ENCODE measurements around the gene TBC1D22A. TPM values are rescaled to one million over a fixed set of nuclear protein-coding genes. Genes with fewer than 3 reads are reported as not detected.

The TBC1D22A gene
- polyA plus RNA-seq, 2 donors: 15.1 to 17.4 TPM

DNA sequence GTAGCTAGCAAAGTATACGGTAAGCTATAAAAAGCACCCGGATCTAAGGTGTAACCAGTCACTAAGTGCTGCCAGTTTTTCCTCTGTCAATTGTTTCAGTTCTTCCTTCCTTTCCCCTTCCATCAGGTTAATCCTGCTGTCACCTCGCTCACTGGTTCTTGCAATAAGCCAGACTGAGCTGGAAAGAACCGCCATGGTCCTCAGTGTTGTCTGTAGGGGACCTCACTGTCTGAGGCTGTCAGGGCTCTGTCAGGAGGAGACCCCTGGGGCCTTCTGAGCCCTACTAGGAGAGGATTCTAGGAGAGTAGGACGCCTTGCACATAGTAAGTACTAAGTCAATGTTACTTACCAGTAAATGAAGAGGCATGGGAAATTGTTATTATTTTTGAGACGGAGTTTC, 1.4 kb upstream of the TBC1D22A start:
- Histone ChIP-seq H3K9me3 (ENCODE audit: control insufficient read depth in 2 of 2, insufficient read depth in 1 of 2, low read depth in 1 of 2, low read length in 1 of 2) (no peaks in the 10 kb centered on the region), H3K36me3 (ENCODE audit: control insufficient read depth in 2 of 2, insufficient read depth in 2 of 2, low read length in 1 of 2) (no peaks in the 10 kb centered on the region), H3K27me3 (ENCODE audit: control insufficient read depth in 1 of 2, insufficient read depth in 2 of 2, low read length in 2 of 2) (no peaks in the 10 kb centered on the region), H3K27ac (ENCODE audit: low read depth in 2 of 2, low read length in 1 of 2) (no peak overlapping the region), H3K4me3 (ENCODE audit: low read depth in 1 of 2, low read length in 2 of 2) (no peak overlapping the region), H3K4me1 (ENCODE audit: control insufficient read depth in 2 of 2, insufficient read depth in 2 of 2, low read length in 1 of 2) (peaks cover 0 to 4% of the 10 kb centered on the region in 2 donors)
- WGBS, 2 donors: 66 to 69% methylated on average over 6 of the region's 6 CpGs

DNA sequence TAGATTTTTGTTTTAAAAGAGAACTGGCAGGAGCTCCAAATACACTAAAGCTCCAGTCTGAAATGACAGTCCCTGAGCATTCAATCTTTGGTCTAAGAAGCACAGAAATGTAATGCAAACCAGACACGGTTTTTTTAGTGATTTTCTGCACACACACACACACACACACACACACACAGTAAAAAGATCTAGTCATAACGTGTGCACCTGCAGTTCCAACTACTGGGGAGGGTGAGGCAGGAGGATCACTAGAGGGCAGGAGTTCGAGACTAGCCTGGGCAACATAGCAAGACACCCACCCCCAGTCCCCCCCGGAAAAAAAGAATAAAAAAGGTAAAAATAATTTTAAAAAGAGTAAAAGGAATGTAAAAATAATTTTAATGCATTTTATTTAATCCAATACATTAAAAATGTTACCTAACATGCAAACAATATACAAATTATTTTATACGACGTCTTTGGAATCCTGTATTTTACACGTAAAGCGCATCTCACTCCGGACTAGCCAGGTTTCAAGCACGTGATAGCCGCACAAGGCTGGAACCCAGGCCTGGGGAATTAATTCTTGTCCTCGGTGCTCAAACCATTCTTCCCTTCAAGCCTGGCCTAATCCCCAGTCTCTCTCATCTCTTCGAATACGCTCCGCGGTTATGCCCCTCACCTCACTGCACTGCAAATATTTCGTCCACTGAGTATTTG, 762 bp upstream of the TBC1D22A start:
- Histone ChIP-seq H3K36me3 (ENCODE audit: control insufficient read depth in 2 of 2, insufficient read depth in 2 of 2, low read length in 1 of 2) (peaks cover 0 to 1% of the 10 kb centered on the region in 2 donors), H3K9me3 (ENCODE audit: control insufficient read depth in 2 of 2, insufficient read depth in 1 of 2, low read depth in 1 of 2, low read length in 1 of 2) (no peaks in the 10 kb centered on the region), H3K4me3 (ENCODE audit: low read depth in 1 of 2, low read length in 2 of 2) (peak overlapping the region; percentile 89 to 91), H3K27me3 (ENCODE audit: control insufficient read depth in 1 of 2, insufficient read depth in 2 of 2, low read length in 2 of 2) (no peaks in the 10 kb centered on the region), H3K27ac (ENCODE audit: low read depth in 2 of 2, low read length in 1 of 2) (peak overlapping the region; percentile 84 to 95), H3K4me1 (ENCODE audit: control insufficient read depth in 2 of 2, insufficient read depth in 2 of 2, low read length in 1 of 2) (peaks cover 0 to 4% of the 10 kb centered on the region in 2 donors)
- 5% methylated on average over 17 of the region's 17 CpGs for WGBS, 2 donors

DNA sequence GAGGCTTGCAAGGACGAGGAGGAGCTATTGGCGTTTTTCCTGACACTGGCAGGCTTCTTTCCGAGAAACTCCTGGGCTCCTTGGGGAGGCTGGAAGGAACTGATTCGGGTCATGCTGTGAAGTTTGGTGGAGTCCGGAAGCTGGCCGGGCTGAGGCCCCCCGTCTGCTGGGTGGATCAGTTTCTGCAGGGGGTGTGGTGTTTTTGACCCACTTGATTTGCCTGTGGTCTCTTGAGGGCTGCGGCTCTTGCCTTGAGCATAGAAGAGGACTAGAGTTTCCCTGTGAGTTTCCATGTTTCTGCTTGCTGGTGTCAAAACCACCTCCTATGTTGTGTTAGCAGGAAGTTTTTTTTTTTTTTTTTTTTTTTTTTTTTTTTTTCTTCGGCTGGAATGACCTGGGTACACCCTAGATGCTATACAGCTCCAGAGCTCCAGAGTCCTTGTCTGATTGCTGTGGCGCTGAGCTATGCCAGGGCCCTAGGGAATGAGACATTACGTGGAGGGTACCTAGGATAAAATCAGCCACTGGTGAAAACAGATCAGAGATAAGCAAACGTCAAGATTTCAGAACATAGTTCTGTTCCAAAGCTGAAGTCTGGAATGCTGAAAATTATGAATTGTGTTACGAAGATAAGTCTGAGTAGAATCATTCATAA, 728 bp downstream of the TBC1D22A start:
- peak overlapping the region; percentile 84 to 94 for H3K27ac ChIP-seq (ENCODE audit: low read depth in 2 of 2, low read length in 1 of 2)
- peaks cover 0 to 6% of the 10 kb centered on the region in 2 donors for H3K4me1 ChIP-seq (ENCODE audit: control insufficient read depth in 2 of 2, insufficient read depth in 2 of 2, low read length in 1 of 2)
- peaks cover 0 to 4% of the 10 kb centered on the region in 2 donors for H3K36me3 ChIP-seq (ENCODE audit: control insufficient read depth in 2 of 2, insufficient read depth in 2 of 2, low read length in 1 of 2)
- WGBS, 2 donors: 11% methylated on average over 13 of the region's 13 CpGs
- H3K4me3 ChIP-seq (ENCODE audit: low read depth in 1 of 2, low read length in 2 of 2): peak overlapping the region; percentile 89 to 91
- no peaks in the 10 kb centered on the region for H3K27me3 ChIP-seq (ENCODE audit: control insufficient read depth in 1 of 2, insufficient read depth in 2 of 2, low read length in 2 of 2)
- no peaks in the 10 kb centered on the region for H3K9me3 ChIP-seq (ENCODE audit: control insufficient read depth in 2 of 2, insufficient read depth in 1 of 2, low read depth in 1 of 2, low read length in 1 of 2)

DNA sequence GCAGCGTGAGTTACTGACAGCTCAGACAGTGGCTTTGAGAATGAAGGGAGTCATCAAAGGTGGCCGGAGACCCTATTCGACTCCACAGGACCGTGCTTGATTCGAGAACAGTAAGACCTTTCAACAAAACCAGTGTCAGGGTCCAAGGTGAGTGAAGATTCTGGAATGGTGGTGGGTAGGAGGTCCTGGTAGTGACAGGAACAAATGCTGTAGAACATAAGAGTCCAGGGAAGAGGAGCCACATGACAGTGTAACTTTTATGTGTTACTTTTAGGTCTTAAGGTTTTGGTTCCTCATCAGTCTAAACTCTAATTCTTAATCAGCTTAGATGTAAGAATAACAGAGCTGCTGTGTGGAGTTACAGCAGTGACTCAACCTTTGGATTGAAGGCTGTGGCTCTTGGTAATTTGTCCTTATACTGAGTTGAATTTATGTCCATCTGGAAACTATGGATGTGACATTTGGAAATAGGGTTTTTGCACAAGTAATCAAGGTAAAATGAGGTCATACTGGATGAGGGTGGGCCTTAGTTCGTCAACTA, 1.8 kb downstream of the TBC1D22A start:
- Histone ChIP-seq H3K9me3 (ENCODE audit: control insufficient read depth in 2 of 2, insufficient read depth in 1 of 2, low read depth in 1 of 2, low read length in 1 of 2) (no peaks in the 10 kb centered on the region), H3K4me3 (ENCODE audit: low read depth in 1 of 2, low read length in 2 of 2) (no peak overlapping the region), H3K27me3 (ENCODE audit: control insufficient read depth in 1 of 2, insufficient read depth in 2 of 2, low read length in 2 of 2) (no peaks in the 10 kb centered on the region), H3K4me1 (ENCODE audit: control insufficient read depth in 2 of 2, insufficient read depth in 2 of 2, low read length in 1 of 2) (peaks cover 2 to 9% of the 10 kb centered on the region in 2 donors), H3K27ac (ENCODE audit: low read depth in 2 of 2, low read length in 1 of 2) (no peak overlapping the region), H3K36me3 (ENCODE audit: control insufficient read depth in 2 of 2, insufficient read depth in 2 of 2, low read length in 1 of 2) (peaks cover 0 to 4% of the 10 kb centered on the region in 2 donors)
- 86 to 90% methylated on average over 6 of the region's 6 CpGs for WGBS, 2 donors

DNA sequence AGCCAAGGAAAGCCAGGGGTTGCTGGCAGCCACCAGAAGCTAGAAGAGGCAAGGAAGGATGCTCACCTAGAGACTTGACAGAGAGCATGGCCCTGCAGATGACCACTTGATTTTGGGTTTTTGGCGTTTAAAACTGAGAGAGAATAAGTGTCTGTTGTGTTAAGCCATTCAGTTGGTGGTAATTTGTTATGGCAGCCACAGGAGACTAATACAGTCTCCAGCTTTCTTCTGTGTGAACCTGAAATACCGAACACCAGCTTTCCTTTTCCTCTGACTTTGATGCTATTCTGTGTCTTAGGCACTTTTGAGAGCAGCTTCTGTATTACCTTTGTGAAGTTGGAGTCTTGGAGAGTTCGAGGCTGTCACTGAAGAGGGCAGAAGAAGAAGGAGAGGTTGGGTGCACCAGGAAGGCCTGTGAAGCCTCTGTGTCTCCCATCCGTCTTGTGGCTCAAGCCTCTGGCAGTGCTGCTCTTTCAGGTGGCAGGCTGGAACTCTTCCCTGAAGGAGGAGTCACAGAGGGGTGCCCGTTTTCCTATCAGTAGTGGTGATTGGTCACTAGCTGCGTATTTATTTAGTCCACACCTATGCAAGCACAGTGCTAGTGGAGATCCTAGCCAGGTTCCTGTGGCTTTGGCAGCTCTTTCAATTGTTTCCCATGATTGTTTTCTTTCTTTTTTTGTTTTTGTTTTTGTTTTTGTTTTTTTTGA, 2.5 kb downstream of the TBC1D22A start:
- no peak overlapping the region for H3K4me3 ChIP-seq (ENCODE audit: low read depth in 1 of 2, low read length in 2 of 2)
- H3K27me3 ChIP-seq (ENCODE audit: control insufficient read depth in 1 of 2, insufficient read depth in 2 of 2, low read length in 2 of 2): no peaks in the 10 kb centered on the region
- H3K9me3 ChIP-seq (ENCODE audit: control insufficient read depth in 2 of 2, insufficient read depth in 1 of 2, low read depth in 1 of 2, low read length in 1 of 2): no peaks in the 10 kb centered on the region
- H3K27ac ChIP-seq (ENCODE audit: low read depth in 2 of 2, low read length in 1 of 2): peak overlapping the region in 1 of 2 donors; percentile 14
- WGBS, 2 donors: 77 to 80% methylated on average over 6 of the region's 6 CpGs
- peaks cover 2 to 12% of the 10 kb centered on the region in 2 donors for H3K4me1 ChIP-seq (ENCODE audit: control insufficient read depth in 2 of 2, insufficient read depth in 2 of 2, low read length in 1 of 2)
- H3K36me3 ChIP-seq (ENCODE audit: control insufficient read depth in 2 of 2, insufficient read depth in 2 of 2, low read length in 1 of 2): peaks cover 0 to 7% of the 10 kb centered on the region in 2 donors

DNA sequence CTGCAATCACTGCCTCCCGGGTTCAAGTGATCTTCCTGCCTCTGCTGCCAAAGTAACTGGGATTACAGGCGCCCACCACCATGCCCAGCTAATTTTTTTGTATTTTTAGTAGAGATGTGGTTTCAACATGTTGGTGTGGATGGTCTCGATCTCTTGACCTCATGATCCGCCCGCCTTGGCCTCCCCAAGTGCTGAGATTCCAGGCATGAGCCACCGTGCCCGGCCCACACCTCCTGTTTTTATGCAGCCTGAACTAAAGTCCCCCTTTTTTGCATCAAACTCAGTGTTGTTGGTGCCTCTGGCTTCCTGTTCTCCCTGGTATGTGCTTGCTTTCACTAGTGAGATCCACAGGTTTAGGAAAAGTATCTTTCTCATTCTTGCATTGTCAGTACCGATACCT, 4.2 kb downstream of the TBC1D22A start:
- Histone ChIP-seq H3K27ac (ENCODE audit: low read depth in 2 of 2, low read length in 1 of 2) (no peak overlapping the region), H3K9me3 (ENCODE audit: control insufficient read depth in 2 of 2, insufficient read depth in 1 of 2, low read depth in 1 of 2, low read length in 1 of 2) (no peaks in the 10 kb centered on the region), H3K4me1 (ENCODE audit: control insufficient read depth in 2 of 2, insufficient read depth in 2 of 2, low read length in 1 of 2) (peaks cover 2 to 10% of the 10 kb centered on the region in 2 donors), H3K27me3 (ENCODE audit: control insufficient read depth in 1 of 2, insufficient read depth in 2 of 2, low read length in 2 of 2) (no peaks in the 10 kb centered on the region), H3K4me3 (ENCODE audit: low read depth in 1 of 2, low read length in 2 of 2) (no peak overlapping the region), H3K36me3 (ENCODE audit: control insufficient read depth in 2 of 2, insufficient read depth in 2 of 2, low read length in 1 of 2) (peaks cover 0 to 7% of the 10 kb centered on the region in 2 donors)
- 93 to 95% methylated on average over 8 of the region's 8 CpGs for WGBS, 2 donors

DNA sequence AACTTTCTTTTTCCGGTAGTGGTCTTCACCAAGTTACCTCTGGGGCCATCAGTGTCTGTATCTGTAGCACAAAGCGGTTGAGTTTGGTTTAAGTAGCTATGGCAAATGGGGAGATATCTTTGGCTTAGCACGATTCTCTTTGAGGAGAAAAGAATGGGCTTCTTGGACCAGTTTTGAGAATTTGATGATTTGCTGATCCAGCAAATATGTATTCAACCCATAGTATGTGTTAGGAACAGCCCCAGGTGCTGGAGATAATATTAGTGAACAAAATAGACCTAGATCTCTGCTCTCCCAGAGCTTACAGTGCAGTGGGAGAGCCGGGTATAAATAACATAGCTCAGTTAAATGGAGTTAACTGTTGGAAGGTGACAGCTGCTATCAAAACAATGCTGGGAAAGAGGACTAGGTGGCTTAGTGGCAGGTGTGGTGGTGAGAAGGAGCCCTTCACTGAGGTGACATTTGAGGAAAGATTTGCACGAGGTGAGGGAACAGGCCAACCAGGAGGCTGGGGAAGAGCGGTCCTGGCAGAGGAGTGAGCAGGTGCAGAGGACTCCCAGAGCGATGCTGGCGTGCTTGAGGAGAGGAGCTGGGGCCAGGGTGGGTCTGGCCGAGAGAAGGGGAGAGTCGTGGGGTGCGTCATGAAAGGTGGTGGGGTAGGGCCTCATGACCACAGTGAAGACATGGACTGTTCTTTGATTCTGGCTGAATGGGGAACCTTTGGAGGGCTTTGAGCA, 5.0 kb downstream of the TBC1D22A start:
- Histone ChIP-seq H3K4me1 (ENCODE audit: control insufficient read depth in 2 of 2, insufficient read depth in 2 of 2, low read length in 1 of 2) (peaks cover 2 to 10% of the 10 kb centered on the region in 2 donors), H3K36me3 (ENCODE audit: control insufficient read depth in 2 of 2, insufficient read depth in 2 of 2, low read length in 1 of 2) (peaks cover 0 to 7% of the 10 kb centered on the region in 2 donors), H3K4me3 (ENCODE audit: low read depth in 1 of 2, low read length in 2 of 2) (no peak overlapping the region), H3K9me3 (ENCODE audit: control insufficient read depth in 2 of 2, insufficient read depth in 1 of 2, low read depth in 1 of 2, low read length in 1 of 2) (no peaks in the 10 kb centered on the region), H3K27me3 (ENCODE audit: control insufficient read depth in 1 of 2, insufficient read depth in 2 of 2, low read length in 2 of 2) (no peaks in the 10 kb centered on the region), H3K27ac (ENCODE audit: low read depth in 2 of 2, low read length in 1 of 2) (no peak overlapping the region)
- 95 to 97% methylated on average over 11 of the region's 11 CpGs for WGBS, 2 donors

DNA sequence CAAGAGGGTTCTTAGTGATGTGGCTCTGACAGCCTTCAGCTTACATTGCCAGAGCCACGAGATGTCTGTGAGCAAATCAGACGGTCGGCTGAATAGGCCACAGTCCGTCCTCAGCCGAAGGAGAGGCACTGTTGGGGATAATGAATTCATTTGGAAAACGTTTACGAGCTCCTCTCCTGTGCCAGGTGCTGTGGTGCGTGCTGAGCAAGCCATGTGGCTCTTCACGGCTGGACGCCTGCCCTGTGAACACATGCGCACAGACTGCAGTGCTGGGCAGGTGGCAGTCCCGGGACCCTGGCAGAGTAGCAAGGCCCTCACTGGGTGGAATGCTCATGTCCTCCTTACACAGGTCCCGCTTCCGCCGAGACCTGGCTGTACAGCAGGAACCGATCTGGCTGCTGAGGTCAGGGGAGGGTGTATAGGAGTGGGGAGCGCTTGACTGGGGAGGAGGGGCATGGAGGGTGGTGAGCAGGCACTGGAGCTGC, 6.8 kb downstream of the TBC1D22A start:
- H3K27ac ChIP-seq (ENCODE audit: low read depth in 2 of 2, low read length in 1 of 2): no peak overlapping the region
- WGBS, 2 donors: 82 to 85% methylated on average over 17 of the region's 17 CpGs
- H3K4me1 ChIP-seq (ENCODE audit: control insufficient read depth in 2 of 2, insufficient read depth in 2 of 2, low read length in 1 of 2): peaks cover 2 to 18% of the 10 kb centered on the region in 2 donors

DNA sequence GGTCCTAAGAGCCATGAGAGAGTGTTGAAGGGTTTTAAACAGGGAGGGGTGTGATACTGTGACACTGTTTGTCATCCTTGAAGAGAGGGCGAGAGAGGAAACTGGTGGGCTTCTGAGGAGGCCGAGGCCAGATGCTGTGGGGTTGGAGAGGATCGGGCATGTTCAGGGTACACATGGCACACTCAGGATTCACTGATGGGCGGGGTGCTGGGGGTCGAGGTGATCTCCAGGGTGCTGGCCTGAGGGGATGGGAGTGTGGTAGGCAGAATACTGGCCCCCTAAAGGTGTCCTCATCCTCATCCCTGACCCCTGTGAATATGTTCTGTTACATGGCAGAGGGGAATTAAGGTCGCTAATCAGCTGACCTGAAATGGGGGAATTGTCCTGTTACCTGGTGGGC, 7.3 kb downstream of the TBC1D22A start:
- Histone ChIP-seq H3K27ac (ENCODE audit: low read depth in 2 of 2, low read length in 1 of 2) (no peak overlapping the region), H3K4me3 (ENCODE audit: low read depth in 1 of 2, low read length in 2 of 2) (no peak overlapping the region), H3K27me3 (ENCODE audit: control insufficient read depth in 1 of 2, insufficient read depth in 2 of 2, low read length in 2 of 2) (no peaks in the 10 kb centered on the region), H3K9me3 (ENCODE audit: control insufficient read depth in 2 of 2, insufficient read depth in 1 of 2, low read depth in 1 of 2, low read length in 1 of 2) (no peaks in the 10 kb centered on the region), H3K36me3 (ENCODE audit: control insufficient read depth in 2 of 2, insufficient read depth in 2 of 2, low read length in 1 of 2) (peaks cover 0 to 7% of the 10 kb centered on the region in 2 donors), H3K4me1 (ENCODE audit: control insufficient read depth in 2 of 2, insufficient read depth in 2 of 2, low read length in 1 of 2) (peaks cover 6 to 22% of the 10 kb centered on the region in 2 donors)
- 85 to 91% methylated on average over 6 of the region's 6 CpGs for WGBS, 2 donors

More for the DNA sequence above, 6.8 kb downstream of the TBC1D22A start:
- Histone ChIP-seq H3K36me3 (ENCODE audit: control insufficient read depth in 2 of 2, insufficient read depth in 2 of 2, low read length in 1 of 2) (peaks cover 0 to 7% of the 10 kb centered on the region in 2 donors), H3K9me3 (ENCODE audit: control insufficient read depth in 2 of 2, insufficient read depth in 1 of 2, low read depth in 1 of 2, low read length in 1 of 2) (no peaks in the 10 kb centered on the region), H3K27me3 (ENCODE audit: control insufficient read depth in 1 of 2, insufficient read depth in 2 of 2, low read length in 2 of 2) (no peaks in the 10 kb centered on the region), H3K4me3 (ENCODE audit: low read depth in 1 of 2, low read length in 2 of 2) (no peak overlapping the region)
